GM10266 (cell line): ENCODE measurements around the gene GRIN2D.
A peak's percentile ranks its signal among the peaks of the same experiment; 100 is the strongest.
"Not testable (repeated sequence)": the region's sequence is repeated elsewhere in the genome, so short reads cannot be mapped to it uniquely, and the experiment has no call there.

Source experiments
- DNase-seq: peaks from one replicate; pipeline ENCODE4 v3.0.0; 2012; ENCODE audit errors: extremely low spot score
- TF ChIP-seq, protein P1 (sequence below): IDR thresholded peaks from 2 replicates; pipeline ENCODE4 v1.5.1; 2012; ENCODE audit warnings: mild to moderate bottlenecking, low read depth; ENCODE audit not compliant: control insufficient read depth, insufficient read depth; ENCODE audit errors: missing control alignments

GRIN2D gene

DNA sequence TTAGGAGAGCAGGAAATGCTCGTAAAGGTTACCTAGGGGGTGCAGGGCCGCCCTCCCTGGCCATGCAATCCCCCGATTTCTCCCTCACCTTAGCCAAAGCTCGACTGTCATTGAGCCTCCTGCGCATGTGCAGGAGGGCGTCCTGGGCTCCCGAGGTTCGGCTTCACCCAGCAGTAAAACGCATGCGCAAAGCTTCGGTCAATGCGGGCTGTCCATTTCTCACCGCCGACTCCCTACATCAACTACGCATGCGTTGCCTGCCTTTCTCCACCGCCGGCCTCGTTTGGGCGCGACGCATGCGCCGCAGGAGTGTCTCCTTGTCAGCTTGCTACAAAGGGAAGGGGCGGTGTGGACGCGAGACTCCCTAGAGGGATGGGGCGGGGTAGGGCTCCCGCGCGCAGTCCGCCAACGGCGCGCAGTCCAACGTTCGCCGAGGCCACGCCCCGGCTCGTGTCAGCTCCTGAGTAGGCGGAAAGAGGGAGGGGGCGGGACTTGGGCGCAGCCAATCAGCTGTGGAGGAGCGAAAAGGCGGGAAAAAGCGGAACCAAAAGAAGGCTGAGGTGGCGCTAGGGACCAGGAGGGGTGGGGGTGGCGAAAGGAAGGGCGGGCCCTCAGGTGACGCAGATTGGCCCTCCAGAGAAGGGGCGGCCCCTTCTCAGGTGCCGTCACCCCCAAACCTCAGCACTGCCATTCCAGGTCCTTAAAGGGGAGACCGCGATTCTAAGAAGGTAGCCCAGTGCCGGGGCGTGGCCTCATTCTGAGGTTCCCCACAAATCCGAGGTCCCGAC, 29.5 kb upstream of the GRIN2D start, which contains the start of the genes SYNGR4 and TMEM143:
SYNGR4 (plus strand) TSS at position 558 of the 788 bp plus-strand sequence. CDS start 1,476 bp downstream, outside the sequence.
TMEM143 (minus strand) TSS at position 131 of the 788 bp plus-strand sequence; CDS start at position 111, 20 bp downstream.
- DNase-seq: peak; percentile 97
- TF ChIP-seq, protein P1, sequence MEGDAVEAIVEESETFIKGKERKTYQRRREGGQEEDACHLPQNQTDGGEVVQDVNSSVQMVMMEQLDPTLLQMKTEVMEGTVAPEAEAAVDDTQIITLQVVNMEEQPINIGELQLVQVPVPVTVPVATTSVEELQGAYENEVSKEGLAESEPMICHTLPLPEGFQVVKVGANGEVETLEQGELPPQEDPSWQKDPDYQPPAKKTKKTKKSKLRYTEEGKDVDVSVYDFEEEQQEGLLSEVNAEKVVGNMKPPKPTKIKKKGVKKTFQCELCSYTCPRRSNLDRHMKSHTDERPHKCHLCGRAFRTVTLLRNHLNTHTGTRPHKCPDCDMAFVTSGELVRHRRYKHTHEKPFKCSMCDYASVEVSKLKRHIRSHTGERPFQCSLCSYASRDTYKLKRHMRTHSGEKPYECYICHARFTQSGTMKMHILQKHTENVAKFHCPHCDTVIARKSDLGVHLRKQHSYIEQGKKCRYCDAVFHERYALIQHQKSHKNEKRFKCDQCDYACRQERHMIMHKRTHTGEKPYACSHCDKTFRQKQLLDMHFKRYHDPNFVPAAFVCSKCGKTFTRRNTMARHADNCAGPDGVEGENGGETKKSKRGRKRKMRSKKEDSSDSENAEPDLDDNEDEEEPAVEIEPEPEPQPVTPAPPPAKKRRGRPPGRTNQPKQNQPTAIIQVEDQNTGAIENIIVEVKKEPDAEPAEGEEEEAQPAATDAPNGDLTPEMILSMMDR: no peak

DNA sequence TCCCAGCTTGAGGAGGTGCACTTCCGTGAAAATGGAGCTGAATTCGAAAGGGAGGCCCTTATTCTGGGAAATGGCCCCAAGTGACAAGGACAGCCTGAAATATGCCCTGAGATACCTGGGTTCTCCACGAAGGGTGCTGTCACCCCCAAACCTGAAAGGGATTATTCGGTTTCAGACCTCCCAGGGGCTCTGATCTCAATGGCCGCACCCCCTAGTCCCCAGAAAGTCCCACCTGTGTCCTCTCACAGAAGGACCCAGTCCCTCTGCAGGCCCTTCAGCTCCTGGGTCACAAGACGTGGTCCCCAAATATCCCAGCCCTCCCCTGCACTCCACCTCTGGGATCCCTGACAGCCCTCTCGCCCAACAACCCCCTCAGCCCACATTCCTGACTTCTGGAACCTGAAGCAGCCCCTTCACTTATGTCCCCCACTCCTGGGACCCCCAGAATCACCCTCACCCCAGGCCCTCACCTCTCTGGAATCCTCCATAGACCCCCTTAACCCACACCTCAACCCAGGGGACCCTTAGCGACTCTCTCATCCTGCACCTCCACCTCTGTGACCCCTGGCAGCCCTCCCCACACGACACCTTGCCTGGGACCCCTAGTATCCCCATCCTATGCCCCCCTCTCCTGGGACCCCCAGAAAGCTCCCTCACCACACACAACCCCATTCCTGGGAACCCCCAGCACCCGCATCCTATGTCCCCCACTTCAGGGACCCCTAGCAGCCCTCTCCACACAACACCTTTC, 28.7 kb upstream of the GRIN2D start:
- TF ChIP-seq, protein P1: no peak
- DNase-seq: no peak

DNA sequence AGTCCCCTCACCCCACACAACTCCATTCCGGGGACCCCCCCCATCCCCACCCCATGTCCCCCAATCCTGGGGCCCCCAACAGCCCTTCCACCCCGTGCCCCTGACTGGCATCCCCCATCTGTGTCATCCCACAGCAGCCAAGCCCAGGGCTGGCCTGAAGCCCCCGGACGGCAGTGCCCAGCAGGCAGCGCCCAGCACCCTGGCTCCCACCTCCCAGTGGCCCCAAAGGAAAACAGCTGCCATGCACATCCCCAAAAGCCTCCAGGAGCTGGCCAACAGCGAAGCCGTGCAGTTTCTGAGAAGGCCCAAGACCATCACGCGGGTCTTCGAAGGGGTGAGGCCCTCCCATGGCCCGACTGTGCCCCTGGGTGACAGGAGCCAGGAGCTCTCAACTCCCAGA, 27.9 kb upstream of the GRIN2D start:
- no peak for DNase-seq
- TF ChIP-seq, protein P1: no peak

DNA sequence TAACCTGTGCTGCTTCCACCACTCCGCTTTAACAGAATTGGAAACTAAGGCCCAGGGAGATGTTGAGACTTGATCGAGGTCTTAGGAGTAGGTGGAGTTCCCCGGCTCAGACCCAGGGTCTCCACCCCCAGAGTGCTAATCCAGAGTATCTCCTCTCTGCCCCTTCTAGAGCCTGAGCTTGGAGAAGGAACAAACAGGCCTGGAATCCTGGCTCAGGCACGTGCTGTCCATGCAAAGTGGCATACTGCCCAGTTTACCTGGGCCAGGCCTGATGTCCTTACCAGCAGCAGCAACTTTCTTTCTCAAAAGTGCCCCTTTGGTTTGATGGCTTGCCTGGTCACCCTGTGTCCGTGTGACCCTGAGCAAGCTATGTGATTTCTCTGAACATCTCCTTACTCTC, 25.6 kb upstream of the GRIN2D start:
- TF ChIP-seq, protein P1: no peak
- DNase-seq: no peak

DNA sequence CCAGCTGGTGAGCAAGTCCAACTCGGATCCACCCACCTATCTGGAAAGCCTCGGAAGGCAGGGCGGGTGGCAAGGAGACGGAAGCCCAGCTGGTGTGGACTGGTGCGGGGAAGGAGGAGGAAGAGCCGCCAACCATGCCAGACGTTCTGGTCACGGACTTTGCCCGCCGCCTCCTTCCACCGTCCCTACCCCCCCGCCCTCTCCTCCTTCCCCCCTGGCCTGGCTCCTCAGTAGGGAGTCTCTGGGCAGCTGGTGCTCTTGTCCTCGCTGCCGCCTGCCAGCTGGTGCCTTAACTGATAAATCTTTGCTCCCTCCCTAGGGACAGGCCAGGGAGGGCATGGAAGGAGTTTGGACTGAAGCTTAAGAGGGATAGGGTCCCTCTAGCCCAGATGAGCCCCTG, 24.5 kb upstream of the GRIN2D start:
- TF ChIP-seq, protein P1: no peak
- no peak for DNase-seq

DNA sequence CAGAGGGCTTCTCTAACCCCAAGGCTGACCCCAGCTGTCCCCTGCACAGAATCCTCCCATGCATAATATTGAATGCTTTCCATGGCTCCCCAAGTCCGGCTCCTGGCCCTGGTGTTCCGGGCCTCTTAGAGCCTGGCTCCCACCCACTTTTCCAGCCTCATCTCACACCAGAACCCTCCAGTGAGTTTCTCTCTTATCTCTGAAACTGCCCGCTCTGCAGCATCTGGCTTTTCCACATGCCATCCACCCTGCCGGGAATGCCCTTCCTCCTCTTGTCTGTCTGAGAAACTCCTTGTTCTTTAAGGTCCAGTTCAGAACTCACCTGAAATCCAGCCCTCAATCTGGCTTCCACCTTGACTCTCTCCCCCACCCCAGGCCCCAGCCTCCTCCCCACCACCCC, 22.5 kb upstream of the GRIN2D start:
- DNase-seq: no peak
- TF ChIP-seq, protein P1: no peak

DNA sequence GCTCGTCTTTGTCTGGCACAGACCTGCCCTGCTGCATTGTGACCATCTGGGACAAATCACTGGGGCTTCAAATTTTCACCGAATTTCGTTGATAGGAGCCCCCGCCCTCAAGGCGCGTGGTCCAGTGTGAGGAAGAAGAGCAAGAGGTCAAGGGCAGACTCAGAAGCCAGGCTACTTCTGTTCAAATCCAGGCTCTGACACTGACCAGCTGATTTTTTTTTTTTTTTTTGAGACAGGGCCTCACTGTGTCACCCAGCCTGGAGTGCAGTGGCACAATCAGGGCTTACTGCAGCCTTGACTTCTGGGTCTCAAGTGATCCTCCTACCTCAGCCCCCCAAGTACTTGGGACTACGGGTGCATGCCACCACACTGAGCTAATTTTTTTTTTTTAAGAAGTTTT, 22.1 kb upstream of the GRIN2D start:
- TF ChIP-seq, protein P1: no peak
- DNase-seq: no peak

DNA sequence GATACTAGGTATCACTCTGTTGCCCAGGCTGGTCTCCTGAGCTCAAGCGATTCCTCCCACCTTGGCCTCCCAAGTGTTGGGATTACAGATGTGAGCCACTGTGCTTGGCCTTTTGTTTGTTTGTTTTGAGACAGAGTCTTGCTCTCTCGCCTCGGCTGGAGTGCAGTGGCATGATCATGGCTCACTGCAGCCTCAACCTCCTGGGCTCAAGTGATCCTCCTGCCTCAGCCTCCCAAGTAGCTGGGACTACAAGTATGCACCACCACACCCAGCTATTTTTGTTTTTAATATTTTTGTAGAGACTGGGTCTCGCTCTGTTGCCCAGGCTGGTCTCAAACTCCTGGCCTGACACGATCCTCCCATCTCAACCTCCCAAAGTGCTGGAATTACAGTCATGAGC, 21.7 kb upstream of the GRIN2D start:
- not testable (repeated sequence) for DNase-seq
